Measurements from ENCODE around the gene JAZF1.
A peak's percentile ranks its signal among the peaks of the same experiment; 100 is the strongest.

Gene JAZF1

GRCh38 chr7:27958933-27959548 is 221.6 kb downstream of the JAZF1 start:
- DNase-seq, result no peak

- no peak for DNase-seq
Observed at GRCh38 chr7:27955596-27955995, 225.0 kb downstream of the JAZF1 start.

GRCh38 chr7:27955011-27955410 is 225.6 kb downstream of the JAZF1 start:
- DNase-seq, result no peak

- no peak for DNase-seq
Observed at GRCh38 chr7:27953777-27954176, 226.8 kb downstream of the JAZF1 start.

- DNase-seq, result no peak
Observed at GRCh38 chr7:27953361-27953760, 227.2 kb downstream of the JAZF1 start.

GRCh38 chr7:27952456-27953285 is 227.9 kb downstream of the JAZF1 start:
- DNase-seq, result peak; percentile 83

GRCh38 chr7:27950123-27950522 is 230.5 kb downstream of the JAZF1 start:
- DNase-seq, result no peak

GRCh38 chr7:27948861-27949260 is 231.7 kb downstream of the JAZF1 start:
- no peak for DNase-seq

GRCh38 chr7:27947586-27948278 is 232.9 kb downstream of the JAZF1 start:
- peak; percentile 27 for DNase-seq

GRCh38 chr7:27946351-27946750 is 234.2 kb downstream of the JAZF1 start:
- DNase-seq, result no peak

GRCh38 chr7:27945058-27945795 is 235.4 kb downstream of the JAZF1 start:
- no peak for DNase-seq

- no peak for DNase-seq
Observed at GRCh38 chr7:27944643-27945042, 236.0 kb downstream of the JAZF1 start.

- DNase-seq, result peak; percentile 53
Observed at GRCh38 chr7:27943241-27943640, 237.4 kb downstream of the JAZF1 start.

GRCh38 chr7:27942711-27943110 is 237.9 kb downstream of the JAZF1 start:
- no peak for DNase-seq

GRCh38 chr7:27941522-27941921 is 239.1 kb downstream of the JAZF1 start:
- no peak for DNase-seq

GRCh38 chr7:27940341-27940740 is 240.3 kb downstream of the JAZF1 start:
- no peak for DNase-seq

- DNase-seq, result no peak
Observed at GRCh38 chr7:27939893-27940292, 240.7 kb downstream of the JAZF1 start.

GRCh38 chr7:27936768-27937102 is 243.9 kb downstream of the JAZF1 start:
- DNase-seq, result no peak

- DNase-seq, result no peak
Observed at GRCh38 chr7:27936047-27936767, 244.4 kb downstream of the JAZF1 start.

- peak; percentile 89 for DNase-seq
Observed at GRCh38 chr7:27933671-27934565, 246.7 kb downstream of the JAZF1 start.

GRCh38 chr7:27930910-27931476 is 249.6 kb downstream of the JAZF1 start:
- no peak for DNase-seq

Measured in fibroblast of upper back skin (primary cell).